Posterior cingulate gyrus (tissue), 11 donors: Measurements from ENCODE around the gene TSR1.

Experiments
- DNase-seq, 10 donors: peaks; one replicate each; pipeline versions ENCODE4 v3.0.0 to v3.0.0-alpha.2; 2020 to 2021; ENCODE audit warnings: mixed read lengths in 3 of 10
- intact Hi-C: fragments of 100-400 bp; cut with DNase I; formaldehyde crosslinking; loops from one replicate; pipeline ENCODE4 v1.15.1; 2023

Gene TSR1

GRCh38 chr17:2336215-2336851, at the start of gene TSR1:
TSR1 (minus strand) TSS chr17:2336457; CDS start chr17:2336427, 30 bp downstream.
- intact Hi-C loops, result loop anchor here (2.0 kb wide), 1 partner anchor 34 kb away; the partner anchor contains the start of genes SMG6 and SRR
- DNase-seq, result peak; percentile 90 to 99 (median 94)

- no peak for DNase-seq
- intact Hi-C loops, result no loop called here
These were observed 49.3 kb upstream of the TSR1 start for GRCh38 chr17:2385240-2386210.

- DNase-seq, result no peak
- intact Hi-C loops, result no loop called here
These were observed 48.3 kb upstream of the TSR1 start for GRCh38 chr17:2384439-2385127.

GRCh38 chr17:2383628-2384167, 47.4 kb upstream of the TSR1 start:
- DNase-seq, result no peak
- intact Hi-C loops, result no loop called here

- intact Hi-C loops, result no loop called here
- DNase-seq, result no peak
These were observed 44.8 kb upstream of the TSR1 start for GRCh38 chr17:2380950-2381649.

GRCh38 chr17:2380226-2380922, 44.1 kb upstream of the TSR1 start:
- no peak for DNase-seq
- intact Hi-C loops, result no loop called here

- intact Hi-C loops, result no loop called here
- no peak for DNase-seq
These were observed 43.4 kb upstream of the TSR1 start for GRCh38 chr17:2379489-2380225.

- DNase-seq, result peak in 1 of 10 donors; percentile 76
- intact Hi-C loops, result no loop called here
These were observed 42.6 kb upstream of the TSR1 start for GRCh38 chr17:2378905-2379304.

GRCh38 chr17:2377659-2378058, 41.4 kb upstream of the TSR1 start:
- intact Hi-C loops, result no loop called here
- peak in 1 of 10 donors; percentile 80 for DNase-seq

GRCh38 chr17:2376107-2376506, 39.9 kb upstream of the TSR1 start:
- intact Hi-C loops, result no loop called here
- no peak for DNase-seq

- intact Hi-C loops, result no loop called here
- DNase-seq, result no peak
These were observed 39.1 kb upstream of the TSR1 start for GRCh38 chr17:2375406-2375805.

GRCh38 chr17:2374549-2375285, 38.5 kb upstream of the TSR1 start:
- intact Hi-C loops, result no loop called here
- DNase-seq, result no peak

GRCh38 chr17:2373179-2373578, 36.9 kb upstream of the TSR1 start:
- DNase-seq, result peak in 1 of 10 donors; percentile 81

GRCh38 chr17:2372681-2373080, 36.4 kb upstream of the TSR1 start:
- intact Hi-C loops, result no loop called here
- peak in 1 of 10 donors; percentile 67 for DNase-seq

More at GRCh38 chr17:2373179-2373578, 36.9 kb upstream of the TSR1 start:
- intact Hi-C loops, result no loop called here

GRCh38 chr17:2372180-2372579, 35.9 kb upstream of the TSR1 start:
- intact Hi-C loops, result no loop called here
- no peak for DNase-seq

GRCh38 chr17:2371183-2372130, 35.2 kb upstream of the TSR1 start:
- intact Hi-C loops, result no loop called here
- DNase-seq, result no peak

GRCh38 chr17:2370211-2370589, 33.9 kb upstream of the TSR1 start:
- DNase-seq, result no peak

More at GRCh38 chr17:2370211-2370589, 33.9 kb upstream of the TSR1 start:
- intact Hi-C loops, result no loop called here
